Measurements from ENCODE around the gene ATP5F1D.

Gene ATP5F1D

DNA sequence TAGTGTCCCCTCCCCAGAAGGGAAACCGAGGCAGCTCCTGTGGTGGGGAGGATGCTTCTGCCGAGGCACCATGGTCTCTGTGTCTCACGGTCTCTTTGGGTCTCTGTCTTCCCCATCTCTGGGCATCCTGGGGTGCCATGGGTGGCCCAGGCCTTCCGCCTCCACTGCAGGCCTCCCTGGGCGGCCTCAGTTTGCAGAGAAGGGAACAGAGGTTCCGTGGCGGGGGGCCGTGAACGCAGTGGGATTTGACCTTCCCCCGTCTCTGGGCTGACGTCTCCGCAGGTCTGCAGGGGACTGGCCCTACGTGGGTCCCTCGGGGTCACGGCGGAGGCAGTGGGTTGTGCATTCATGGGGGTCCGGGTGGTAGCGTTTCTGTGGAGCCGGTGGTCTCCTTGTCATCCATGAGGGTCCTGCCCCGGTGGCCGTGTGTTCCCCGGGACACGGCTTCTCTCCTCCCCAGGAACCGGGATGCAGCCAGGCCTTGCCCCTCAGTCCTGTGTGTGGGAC is 48.7 kb downstream of the ATP5F1D start:
- DNase-seq (ENCODE audit: insufficient read length, low spot score) (no peak), FAIRE-seq (no peak)

DNA sequence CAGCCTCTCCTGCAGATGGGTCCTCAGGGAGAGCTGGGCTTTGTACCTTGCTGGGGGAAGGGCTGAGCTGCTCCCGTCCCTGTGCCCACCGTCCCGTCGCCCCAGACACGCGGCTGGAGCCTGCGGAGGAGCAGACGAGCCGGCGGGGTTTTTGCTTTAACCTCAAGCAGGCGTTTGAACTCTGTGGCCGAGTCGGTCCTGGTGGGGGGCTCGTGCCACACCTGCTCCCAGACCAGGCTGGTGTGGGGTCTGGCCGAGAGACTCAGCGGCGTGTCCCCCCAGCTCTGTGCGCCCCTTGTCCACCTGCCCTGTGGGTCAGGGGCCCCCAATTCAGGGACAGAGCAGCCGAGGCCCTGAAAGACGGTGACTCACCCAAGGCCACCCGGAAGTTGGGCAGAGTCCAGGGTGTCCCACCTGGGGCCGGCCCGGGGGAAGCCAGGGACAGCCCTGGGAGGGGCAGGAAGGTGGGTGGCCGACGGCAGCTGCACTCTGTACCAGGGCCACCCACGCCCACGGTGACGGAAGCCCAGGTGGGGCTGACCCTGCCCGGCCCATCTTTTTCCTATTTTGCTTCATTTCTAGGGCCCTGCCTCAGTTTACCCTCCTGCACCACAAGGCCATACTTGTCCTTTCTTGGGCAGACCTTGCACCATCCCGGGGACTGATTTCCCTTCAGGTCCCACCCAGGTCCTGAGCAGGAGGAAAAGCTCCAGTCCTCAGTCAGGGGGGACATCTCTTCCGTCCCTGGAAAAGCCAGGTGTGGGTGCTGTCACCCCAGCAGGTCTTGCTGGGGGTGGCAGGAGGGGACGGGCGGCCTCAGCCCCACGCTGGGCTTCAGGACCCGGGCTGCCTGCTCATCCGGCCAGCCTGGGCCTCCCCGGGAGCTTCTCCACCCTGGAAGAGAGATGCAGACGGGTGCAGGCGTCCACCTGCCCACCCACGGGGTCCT is 49.4 kb downstream of the ATP5F1D start:
- no peak for FAIRE-seq
- DNase-seq (ENCODE audit: insufficient read length, low spot score): no peak

DNA sequence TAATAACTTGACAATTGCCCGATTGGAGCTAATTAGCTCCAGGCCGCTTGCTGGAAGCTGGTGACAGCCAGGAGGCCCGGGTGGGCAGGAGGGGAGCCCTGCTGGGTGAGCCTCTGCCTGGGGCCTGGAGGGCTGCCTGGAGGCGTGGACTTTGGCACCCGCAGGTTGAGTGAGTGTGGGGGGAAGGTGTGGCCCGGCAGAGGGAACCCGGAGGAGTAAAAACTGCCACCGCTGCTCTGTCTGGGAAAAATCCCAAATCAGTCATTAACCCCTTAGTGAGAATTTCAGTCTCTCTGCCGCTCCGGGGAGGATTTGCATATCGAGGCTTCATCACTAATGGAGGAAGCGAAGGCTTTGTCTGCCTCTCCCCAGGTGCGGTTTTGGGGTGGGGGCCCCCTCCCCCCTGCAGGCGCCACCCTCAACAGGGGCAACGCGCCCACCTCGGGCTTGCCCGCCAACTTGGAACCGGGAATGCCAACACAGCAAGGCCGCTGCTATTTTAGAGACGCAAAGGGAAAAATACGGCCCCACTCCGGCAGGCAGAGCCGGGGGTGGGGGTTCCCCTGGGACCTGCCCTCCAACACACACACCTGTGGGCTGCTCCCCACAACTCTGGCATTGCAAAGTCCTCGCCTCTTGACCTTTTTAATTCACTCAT is 50.3 kb downstream of the ATP5F1D start:
- FAIRE-seq: no peak
- no peak for DNase-seq (ENCODE audit: insufficient read length, low spot score)

DNA sequence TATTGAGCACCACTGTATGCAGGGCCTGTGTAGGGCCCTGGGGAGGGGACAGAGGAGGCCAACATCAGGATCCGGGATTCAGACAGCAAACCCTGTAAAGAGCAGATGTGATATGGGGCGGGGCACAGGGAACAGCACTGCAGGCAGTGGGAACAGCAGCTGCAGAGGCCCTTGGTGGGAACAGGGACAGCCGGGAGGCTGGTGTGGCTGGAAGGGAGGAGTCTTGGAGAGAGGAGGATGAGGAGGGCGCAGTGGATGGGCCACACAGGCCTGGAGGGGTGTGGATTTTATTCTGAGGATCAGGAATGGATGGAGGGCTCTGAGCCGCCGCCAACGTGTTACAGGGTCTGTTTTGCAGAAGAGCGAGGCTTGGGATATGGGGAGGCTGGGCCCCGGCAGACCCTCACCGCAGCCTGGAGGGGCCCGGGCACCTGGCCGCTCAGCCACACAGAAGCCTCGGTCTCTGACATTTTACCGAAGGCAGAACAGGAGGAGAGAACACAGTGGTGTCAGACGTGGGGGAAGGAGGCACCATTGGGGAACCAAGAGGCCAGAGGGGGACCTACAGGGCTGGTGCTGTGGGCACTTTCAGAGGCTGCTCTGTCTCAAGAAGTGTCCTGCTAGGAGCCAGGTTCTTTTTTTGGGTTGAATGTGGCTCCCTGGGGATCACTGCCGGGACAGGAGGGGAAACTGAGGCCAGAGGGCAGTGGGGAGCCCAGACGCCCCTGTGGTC is 51.0 kb downstream of the ATP5F1D start:
- DNase-seq (ENCODE audit: insufficient read length, low spot score) (no peak), FAIRE-seq (no peak)

DNA sequence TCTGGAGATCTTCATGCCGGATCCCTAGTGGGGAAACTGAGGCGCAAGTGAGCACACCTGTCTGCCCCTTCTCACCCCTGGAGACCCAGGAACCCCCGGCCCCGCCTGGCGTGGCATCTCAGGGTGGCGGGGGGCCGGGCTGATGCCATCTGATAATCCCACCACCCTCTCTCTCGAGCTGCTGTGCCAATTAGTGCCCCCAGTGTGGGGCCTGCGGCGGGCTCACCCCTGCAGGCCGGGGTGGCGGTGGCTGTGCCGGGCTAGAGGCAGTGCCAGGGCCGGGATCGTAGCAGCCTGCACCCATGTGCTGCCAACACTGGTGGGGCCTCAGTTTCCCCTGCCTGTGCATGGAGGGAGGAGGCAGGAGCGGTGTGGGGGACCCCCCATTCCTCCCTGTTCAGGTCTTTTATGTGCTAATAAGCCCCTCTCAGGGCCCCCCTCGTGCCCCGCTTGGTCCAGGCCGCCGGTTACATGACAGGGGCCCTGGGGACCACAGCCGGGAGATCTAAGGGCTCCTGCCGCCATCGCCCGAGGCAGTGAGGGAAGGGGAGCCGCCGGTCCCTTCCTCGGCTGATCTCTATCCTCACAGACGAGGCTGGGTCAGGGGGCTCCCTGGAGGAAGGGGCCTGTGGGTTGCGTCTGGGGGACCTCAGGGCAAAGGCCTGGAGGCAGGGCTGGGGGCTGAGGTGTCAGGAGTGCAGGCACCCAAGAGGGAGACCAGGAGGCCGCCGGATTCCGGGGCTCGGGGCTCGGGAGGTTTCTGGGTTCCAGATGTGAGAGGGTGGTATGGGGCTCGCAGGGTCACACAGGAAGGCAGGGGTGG is 52.4 kb downstream of the ATP5F1D start:
- no peak for FAIRE-seq
- DNase-seq (ENCODE audit: insufficient read length, low spot score): no peak
